Measurements from ENCODE around the gene CAVIN4. TPM values are rescaled to one million over a fixed set of nuclear protein-coding genes. Genes with fewer than 3 reads are reported as not detected.

Gene CAVIN4
- 0.24 and 0.25 TPM in 2 replicates for total RNA-seq

GRCh38 chr9:100577776-100578448 is at the start of gene CAVIN4:
TSS of gene CAVIN4 (plus strand) at chr9:100578079. CDS start at chr9:100578144, 65 bp downstream.

Other genes starting within 250 kb of the CAVIN4 start
- gene TEX10, start 225.1 kb upstream of the CAVIN4 start, total RNA-seq: 16.2 and 16.4 TPM in 2 replicates
- gene MSANTD3, start 150.9 kb upstream of the CAVIN4 start, total RNA-seq: 25.1 and 37.8 TPM in 2 replicates
- gene TMEFF1, start 104.9 kb upstream of the CAVIN4 start, total RNA-seq: 0.87 and 1.9 TPM in 2 replicates

Data from cardiac ventricle fibroblast (primary cell).